ENCODE results near the gene RPS6KL1. TPM values are rescaled to one million over a fixed set of nuclear protein-coding genes. Genes with fewer than 3 reads are reported as not detected.
A peak's percentile ranks its signal among the peaks of the same experiment; 100 is the strongest.

The RPS6KL1 gene
- total RNA-seq, 2 donors from 2014 or later, result 9.1 to 14.0 TPM

- Histone ChIP-seq H3K4me1 (no peaks in the 10 kb centered on the region), H3K36me3 (no peaks in the 10 kb centered on the region), H3K4me3 (no peak overlapping the region), H3K27ac (no peak overlapping the region), H3K27me3 (no peaks in the 10 kb centered on the region), H3K9me3 (no peaks in the 10 kb centered on the region), H3K9ac (ENCODE audit: low read depth in 2 of 2, low read length in 2 of 2) (peak overlapping the region in 1 of 2 donors; percentile 5)
- peak; percentile 60 for DNase-seq
- TF ChIP-seq, protein P1, sequence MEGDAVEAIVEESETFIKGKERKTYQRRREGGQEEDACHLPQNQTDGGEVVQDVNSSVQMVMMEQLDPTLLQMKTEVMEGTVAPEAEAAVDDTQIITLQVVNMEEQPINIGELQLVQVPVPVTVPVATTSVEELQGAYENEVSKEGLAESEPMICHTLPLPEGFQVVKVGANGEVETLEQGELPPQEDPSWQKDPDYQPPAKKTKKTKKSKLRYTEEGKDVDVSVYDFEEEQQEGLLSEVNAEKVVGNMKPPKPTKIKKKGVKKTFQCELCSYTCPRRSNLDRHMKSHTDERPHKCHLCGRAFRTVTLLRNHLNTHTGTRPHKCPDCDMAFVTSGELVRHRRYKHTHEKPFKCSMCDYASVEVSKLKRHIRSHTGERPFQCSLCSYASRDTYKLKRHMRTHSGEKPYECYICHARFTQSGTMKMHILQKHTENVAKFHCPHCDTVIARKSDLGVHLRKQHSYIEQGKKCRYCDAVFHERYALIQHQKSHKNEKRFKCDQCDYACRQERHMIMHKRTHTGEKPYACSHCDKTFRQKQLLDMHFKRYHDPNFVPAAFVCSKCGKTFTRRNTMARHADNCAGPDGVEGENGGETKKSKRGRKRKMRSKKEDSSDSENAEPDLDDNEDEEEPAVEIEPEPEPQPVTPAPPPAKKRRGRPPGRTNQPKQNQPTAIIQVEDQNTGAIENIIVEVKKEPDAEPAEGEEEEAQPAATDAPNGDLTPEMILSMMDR (IDR thresholded peaks at IDR 0.05), result peak; percentile 40
- intact Hi-C loops (cut with DNase I), result no loop called here
These were observed 9.0 kb downstream of the RPS6KL1 start for GRCh38 chr14:74913986-74914573.

- peak overlapping the region in 1 of 2 donors; percentile 5 for H3K9ac ChIP-seq (ENCODE audit: low read depth in 2 of 2, low read length in 2 of 2)
- TF ChIP-seq, protein P1 (IDR thresholded peaks at IDR 0.05), result no peak
- no peaks in the 10 kb centered on the region for H3K36me3 ChIP-seq
- H3K9me3 ChIP-seq, result no peaks in the 10 kb centered on the region
- DNase-seq, result no peak
- H3K27ac ChIP-seq, result no peak overlapping the region
- H3K4me1 ChIP-seq, result no peaks in the 10 kb centered on the region
- H3K4me3 ChIP-seq, result no peak overlapping the region
- H3K27me3 ChIP-seq, result no peaks in the 10 kb centered on the region
- intact Hi-C loops (cut with DNase I), result no loop called here
These were observed 9.6 kb downstream of the RPS6KL1 start for GRCh38 chr14:74913393-74913910.

GRCh38 chr14:74912801-74913200 is 10.3 kb downstream of the RPS6KL1 start:
- intact Hi-C loops (cut with DNase I), result no loop called here
- Histone ChIP-seq H3K4me3 (no peak overlapping the region), H3K9me3 (no peaks in the 10 kb centered on the region), H3K27ac (no peak overlapping the region), H3K27me3 (no peaks in the 10 kb centered on the region), H3K9ac (ENCODE audit: low read depth in 2 of 2, low read length in 2 of 2) (no peak overlapping the region), H3K36me3 (no peaks in the 10 kb centered on the region), H3K4me1 (no peaks in the 10 kb centered on the region)
- no peak for DNase-seq
- TF ChIP-seq, protein P1 (IDR thresholded peaks at IDR 0.05), result no peak

- TF ChIP-seq, protein P1 (IDR thresholded peaks at IDR 0.05), result no peak
- DNase-seq, result no peak
- no peak overlapping the region for H3K27ac ChIP-seq
- H3K9ac ChIP-seq (ENCODE audit: low read depth in 2 of 2, low read length in 2 of 2), result no peak overlapping the region
- H3K9me3 ChIP-seq, result no peaks in the 10 kb centered on the region
- H3K4me1 ChIP-seq, result peaks cover 2% of the 10 kb centered on the region
- intact Hi-C loops (cut with DNase I), result no loop called here
- no peaks in the 10 kb centered on the region for H3K27me3 ChIP-seq
- no peaks in the 10 kb centered on the region for H3K36me3 ChIP-seq
- H3K4me3 ChIP-seq, result no peak overlapping the region
These were observed 10.9 kb downstream of the RPS6KL1 start for GRCh38 chr14:74912111-74912510.

DNA sequence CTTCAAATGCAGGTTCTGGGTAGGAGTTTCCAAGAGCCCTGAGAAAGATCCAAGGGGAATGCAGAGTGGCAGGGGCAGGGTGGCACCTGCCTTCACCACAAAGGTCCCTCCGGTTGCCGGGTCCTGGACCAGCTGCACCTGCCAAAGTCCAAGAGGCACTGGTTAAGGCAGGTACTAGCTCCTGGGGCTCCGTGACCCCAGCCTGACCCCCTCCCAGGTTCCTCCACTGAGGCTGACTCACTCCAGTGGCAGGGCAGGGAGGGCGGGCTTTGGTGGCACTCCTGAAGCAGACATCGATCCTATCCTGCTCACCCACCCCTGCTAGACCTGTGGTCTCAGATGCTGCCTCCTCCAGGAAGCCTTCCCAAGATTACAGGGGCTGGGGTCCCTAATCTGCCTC is 11.4 kb downstream of the RPS6KL1 start:
- H3K4me1 ChIP-seq, result peaks cover 3% of the 10 kb centered on the region
- H3K4me3 ChIP-seq, result no peak overlapping the region
- H3K9me3 ChIP-seq, result no peaks in the 10 kb centered on the region
- no peaks in the 10 kb centered on the region for H3K27me3 ChIP-seq
- H3K36me3 ChIP-seq, result no peaks in the 10 kb centered on the region
- TF ChIP-seq, protein P1 (IDR thresholded peaks at IDR 0.05), result no peak
- H3K27ac ChIP-seq, result no peak overlapping the region
- H3K9ac ChIP-seq (ENCODE audit: low read depth in 2 of 2, low read length in 2 of 2), result no peak overlapping the region
- no peak for DNase-seq
- intact Hi-C loops (cut with DNase I), result no loop called here

All from colonic mucosa (tissue), 4 donors.